CD8-positive, alpha-beta memory T cell (primary cell): ENCODE measurements around the gene THOC7. TPM values are rescaled to one million over a fixed set of nuclear protein-coding genes. Genes with fewer than 3 reads are reported as not detected.
A peak's percentile ranks its signal among the peaks of the same experiment; 100 is the strongest.

Source experiments
- CTCF ChIA-PET: fragments of 350-600 bp; sonication (Branson Sonifier 250); formaldehyde crosslinking; loops from one replicate; lab custom pipeline; 2021; ENCODE audit warnings: antibody characterized with exemption; lab: Charles Lee
- POLR2A ChIA-PET: fragments of 350-600 bp; sonication (Branson Sonifier 250); formaldehyde crosslinking; loops from one replicate; lab custom pipeline; 2021; ENCODE audit warnings: antibody characterized with exemption; lab: Charles Lee
- DNase-seq, 5 donors: peaks; one replicate each; pipeline versions ENCODE4 v3.0.0 to v3.0.0-alpha.2; 2020 to 2022; ENCODE audit warnings: mixed read lengths in 1 of 5
- H3K27ac ChIP-seq: one replicate; pipeline ENCODE4 v1.7.0; 2013; ENCODE audit warnings: low read depth, mild to moderate bottlenecking, low read length, moderate library complexity
- H3K27me3 ChIP-seq: 2 replicates; pipeline ENCODE4 v1.7.0; 2013; ENCODE audit warnings: low read length, mild to moderate bottlenecking; ENCODE audit not compliant: insufficient read depth, poor library complexity, severe bottlenecking
- H3K36me3 ChIP-seq: 2 replicates; pipeline ENCODE4 v1.7.0; 2013; ENCODE audit warnings: mild to moderate bottlenecking, low read length, moderate library complexity; ENCODE audit not compliant: insufficient read depth
- H3K4me1 ChIP-seq: 2 replicates; pipeline ENCODE4 v1.7.0; 2013; ENCODE audit warnings: mild to moderate bottlenecking, low read length, moderate library complexity; ENCODE audit not compliant: insufficient read depth
- H3K4me3 ChIP-seq: 2 replicates; pipeline ENCODE4 v1.7.0; 2013; ENCODE audit warnings: mild to moderate bottlenecking, low read length
- H3K9me3 ChIP-seq: 2 replicates; pipeline ENCODE4 v1.7.0; 2013; ENCODE audit warnings: mild to moderate bottlenecking, low read length
- H3K27ac Mint-ChIP-seq, 8 donors: one replicate each; pipeline ENCODE4 v1.8.0; 2020 to 2021; ENCODE audit warnings: mixed read lengths in 8 of 8, mild to moderate bottlenecking in 6 of 8, inconsistent platforms in 3 of 8, moderate library complexity in 3 of 8
- H3K27me3 Mint-ChIP-seq, 2 donors: one replicate each; pipeline ENCODE4 v1.8.0; 2020 to 2021; ENCODE audit warnings: mixed read lengths in 2 of 2, mild to moderate bottlenecking in 1 of 2, moderate library complexity in 1 of 2
- H3K36me3 Mint-ChIP-seq, 3 donors: one replicate each; pipeline ENCODE4 v1.8.0; 2020 to 2021; ENCODE audit warnings: mixed read lengths in 3 of 3, inconsistent platforms in 1 of 3, mild to moderate bottlenecking in 1 of 3
- H3K4me1 Mint-ChIP-seq, 3 donors: one replicate each; pipeline ENCODE4 v1.8.0; 2020 to 2021; ENCODE audit warnings: mixed read lengths in 3 of 3, inconsistent platforms in 1 of 3, mild to moderate bottlenecking in 1 of 3
- H3K4me3 Mint-ChIP-seq, 7 donors: one replicate each; pipeline ENCODE4 v1.8.0; 2020 to 2021; ENCODE audit warnings: mixed read lengths in 7 of 7, mild to moderate bottlenecking in 6 of 7, moderate library complexity in 4 of 7, inconsistent platforms in 2 of 7
- H3K9me3 Mint-ChIP-seq, 5 donors: one replicate each; pipeline ENCODE4 v1.8.0; 2020 to 2022; ENCODE audit warnings: mixed read lengths in 5 of 5, mild to moderate bottlenecking in 3 of 5, moderate library complexity in 2 of 5, inconsistent platforms in 1 of 5
- polyA plus RNA-seq: library from polyadenylated mRNA; unstranded; fragments of 300-500 nt; fragmentation: Illumina TruSeq; gene quantifications from one replicate; pipeline ENCODE4 v1.2.3, GENCODE V29; 2021
- total RNA-seq, 2 experiments: library from RNA; stranded (reverse); gene quantifications; one replicate each; pipeline ENCODE4 v1.2.3, GENCODE V29; 2021

Gene THOC7
- total and polyA plus RNA-seq, 3 experiments from 2014 or later, result 85.5 to 96.2 (median 93.2) TPM

- Mint-ChIP-seq H3K4me3 (no peak overlapping the region), H3K9me3 (no peaks in the 10 kb centered on the region), H3K4me1 (peaks cover 35 to 61% (median 57%) of the 10 kb centered on the region in 3 donors), H3K27me3 (no peaks in the 10 kb centered on the region), H3K27ac (peak overlapping the region in 6 of 8 donors; percentile 2 to 81 (median 59)), H3K36me3 (peaks cover 4 to 34% (median 21%) of the 10 kb centered on the region in 3 donors)
- ChIA-PET POLR2A (no interaction called here), CTCF (no interaction called here)
- Histone ChIP-seq H3K4me1 (peaks cover 8% of the 10 kb centered on the region), H3K9me3 (no peaks in the 10 kb centered on the region), H3K4me3 (no peak overlapping the region), H3K36me3 (no peaks in the 10 kb centered on the region), H3K27me3 (no peaks in the 10 kb centered on the region), H3K27ac (no peak overlapping the region)
- DNase-seq, result no peak
Observed at GRCh38 chr3:63895422-63896189, 32.0 kb upstream of the THOC7 start.

DNA sequence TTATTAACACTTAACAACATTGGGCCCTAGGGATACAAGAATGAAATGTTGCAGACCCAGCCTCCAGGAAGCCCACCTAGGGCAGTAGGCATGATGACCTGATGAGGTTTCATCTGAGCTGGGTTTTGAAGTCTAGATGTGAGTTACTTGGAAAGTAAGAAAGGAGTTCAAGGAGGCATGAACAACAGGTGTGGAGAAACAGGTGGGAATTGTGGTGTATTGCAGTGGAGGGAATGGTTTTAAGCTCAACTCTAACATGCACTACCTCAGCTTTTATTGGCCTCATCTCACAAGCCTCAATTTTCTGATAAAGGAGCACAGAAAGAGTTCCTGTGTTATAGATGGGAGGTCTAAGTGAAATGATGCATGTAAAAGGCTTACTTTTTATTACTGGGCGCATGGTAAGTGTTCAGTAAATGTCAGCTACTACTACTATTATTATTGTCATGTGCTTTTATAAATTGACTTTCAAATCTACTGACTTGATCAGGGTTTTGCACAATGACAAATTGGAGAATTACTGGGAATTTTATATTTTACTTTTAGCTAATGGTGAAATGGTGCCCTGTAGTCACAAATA, 29.3 kb upstream of the THOC7 start:
- peaks cover 0 to 14% (median 9%) of the 10 kb centered on the region in 3 donors for H3K36me3 Mint-ChIP-seq
- peaks cover 8% of the 10 kb centered on the region for H3K4me1 ChIP-seq
- H3K27ac ChIP-seq, result no peak overlapping the region
- ChIA-PET CTCF (interaction anchor here (1.2 kb wide), 1 partner anchor 23 kb away, joined by 4 read pairs; no protein-coding TSS in a partner anchor), POLR2A (no interaction called here)
- H3K36me3 ChIP-seq, result no peaks in the 10 kb centered on the region
- DNase-seq, result no peak
- no peak overlapping the region for H3K4me3 ChIP-seq
- peak overlapping the region in 3 of 8 donors; percentile 14 to 24 (median 15) for H3K27ac Mint-ChIP-seq
- peaks cover 32 to 76% (median 66%) of the 10 kb centered on the region in 3 donors for H3K4me1 Mint-ChIP-seq
- no peaks in the 10 kb centered on the region for H3K27me3 Mint-ChIP-seq
- no peaks in the 10 kb centered on the region for H3K9me3 ChIP-seq
- H3K9me3 Mint-ChIP-seq, result no peaks in the 10 kb centered on the region
- no peak overlapping the region for H3K4me3 Mint-ChIP-seq
- H3K27me3 ChIP-seq, result no peaks in the 10 kb centered on the region

DNA sequence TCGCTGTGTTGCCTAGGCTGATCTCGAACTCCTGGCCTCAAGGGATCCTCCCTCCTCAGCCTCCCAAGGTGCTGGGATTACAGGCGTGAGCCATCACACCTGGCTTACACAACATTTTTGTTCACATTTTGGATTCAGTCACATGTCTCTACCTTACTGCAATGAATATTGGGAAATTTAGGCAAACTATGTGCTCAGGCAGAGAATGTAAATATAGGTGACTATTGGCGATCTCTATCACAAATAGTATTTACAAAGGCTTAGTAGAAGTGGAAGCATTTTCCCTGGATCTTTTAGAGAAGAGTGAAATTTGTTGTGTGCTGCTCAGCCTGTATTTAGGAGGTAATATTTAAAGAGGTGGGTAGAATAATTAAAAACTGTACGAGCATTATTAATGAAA, 27.9 kb upstream of the THOC7 start:
- no peak overlapping the region for H3K27ac ChIP-seq
- no peak for DNase-seq
- Mint-ChIP-seq H3K9me3 (no peaks in the 10 kb centered on the region), H3K4me1 (peaks cover 35 to 80% (median 62%) of the 10 kb centered on the region in 3 donors), H3K4me3 (no peak overlapping the region), H3K27ac (no peak overlapping the region), H3K36me3 (peaks cover 0 to 12% (median 9%) of the 10 kb centered on the region in 3 donors), H3K27me3 (no peaks in the 10 kb centered on the region)
- no peaks in the 10 kb centered on the region for H3K9me3 ChIP-seq
- no peak overlapping the region for H3K4me3 ChIP-seq
- ChIA-PET POLR2A (no interaction called here), CTCF (no interaction called here)
- H3K36me3 ChIP-seq, result no peaks in the 10 kb centered on the region
- H3K27me3 ChIP-seq, result no peaks in the 10 kb centered on the region
- peaks cover 8% of the 10 kb centered on the region for H3K4me1 ChIP-seq

DNA sequence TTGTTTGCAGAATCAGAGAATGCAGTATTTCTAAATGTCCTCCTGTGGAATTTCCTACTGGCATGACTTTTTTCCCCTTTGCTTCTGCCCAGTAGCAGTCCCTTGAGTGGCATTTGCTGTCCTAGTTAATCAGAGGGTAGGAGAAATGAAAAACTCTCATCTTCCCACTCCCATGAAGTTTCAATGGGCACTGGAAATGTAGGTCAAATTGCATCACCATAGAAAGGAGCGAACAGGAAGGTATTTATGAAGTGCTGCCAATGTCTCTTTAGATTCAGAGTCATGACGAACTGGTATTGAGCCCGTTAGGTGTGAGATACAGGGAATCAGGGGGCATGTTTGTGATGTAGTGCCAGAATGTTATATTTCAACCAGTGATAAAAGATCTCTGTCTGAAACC, 23.3 kb upstream of the THOC7 start:
- Mint-ChIP-seq H3K9me3 (no peaks in the 10 kb centered on the region), H3K4me1 (peaks cover 24 to 69% (median 59%) of the 10 kb centered on the region in 3 donors), H3K4me3 (peak overlapping the region in 2 of 7 donors; percentile 18 to 27), H3K27ac (peak overlapping the region in 7 of 8 donors; percentile 16 to 86 (median 70)), H3K36me3 (peaks cover 0 to 10% (median 7%) of the 10 kb centered on the region in 3 donors), H3K27me3 (no peaks in the 10 kb centered on the region)
- H3K9me3 ChIP-seq, result no peaks in the 10 kb centered on the region
- H3K4me3 ChIP-seq, result no peak overlapping the region
- H3K27ac ChIP-seq, result no peak overlapping the region
- CTCF ChIA-PET, result no interaction called here
- POLR2A ChIA-PET, result no interaction called here
- H3K4me1 ChIP-seq, result no peaks in the 10 kb centered on the region
- H3K27me3 ChIP-seq, result no peaks in the 10 kb centered on the region
- no peaks in the 10 kb centered on the region for H3K36me3 ChIP-seq
- no peak for DNase-seq

- Histone ChIP-seq H3K27ac (no peak overlapping the region), H3K27me3 (no peaks in the 10 kb centered on the region), H3K36me3 (no peaks in the 10 kb centered on the region), H3K9me3 (no peaks in the 10 kb centered on the region), H3K4me3 (no peak overlapping the region), H3K4me1 (peaks cover 17% of the 10 kb centered on the region)
- Mint-ChIP-seq H3K4me3 (no peak overlapping the region), H3K4me1 (peaks cover 56 to 88% (median 78%) of the 10 kb centered on the region in 3 donors), H3K36me3 (peaks cover 0 to 7% (median 4%) of the 10 kb centered on the region in 3 donors), H3K27ac (peak overlapping the region in 4 of 8 donors; percentile 5 to 79 (median 32)), H3K27me3 (no peaks in the 10 kb centered on the region), H3K9me3 (no peaks in the 10 kb centered on the region)
- no peak for DNase-seq
- CTCF ChIA-PET, result no interaction called here
- POLR2A ChIA-PET, result no interaction called here
Observed at GRCh38 chr3:63880653-63881052, 17.0 kb upstream of the THOC7 start.

- H3K4me3 ChIP-seq, result no peak overlapping the region
- Mint-ChIP-seq H3K4me3 (peak overlapping the region in 2 of 7 donors; percentile 3 to 46), H3K4me1 (peaks cover 65 to 92% (median 87%) of the 10 kb centered on the region in 3 donors), H3K27me3 (no peaks in the 10 kb centered on the region), H3K36me3 (peaks cover 0 to 9% (median 4%) of the 10 kb centered on the region in 3 donors), H3K9me3 (no peaks in the 10 kb centered on the region), H3K27ac (peak overlapping the region; percentile 4 to 84 (median 33))
- H3K4me1 ChIP-seq, result peaks cover 24% of the 10 kb centered on the region
- H3K9me3 ChIP-seq, result no peaks in the 10 kb centered on the region
- no peaks in the 10 kb centered on the region for H3K27me3 ChIP-seq
- ChIA-PET CTCF (no interaction called here), POLR2A (no interaction called here)
- DNase-seq, result no peak
- H3K36me3 ChIP-seq, result no peaks in the 10 kb centered on the region
- H3K27ac ChIP-seq, result no peak overlapping the region
Observed at GRCh38 chr3:63878394-63879060, 14.9 kb upstream of the THOC7 start.

- Mint-ChIP-seq H3K4me3 (no peak overlapping the region), H3K27me3 (no peaks in the 10 kb centered on the region), H3K36me3 (peaks cover 0 to 9% (median 4%) of the 10 kb centered on the region in 3 donors), H3K9me3 (no peaks in the 10 kb centered on the region), H3K27ac (peak overlapping the region in 7 of 8 donors; percentile 4 to 78 (median 28)), H3K4me1 (peaks cover 67 to 89% (median 87%) of the 10 kb centered on the region in 3 donors)
- peaks cover 24% of the 10 kb centered on the region for H3K4me1 ChIP-seq
- CTCF ChIA-PET, result no interaction called here
- no peak overlapping the region for H3K4me3 ChIP-seq
- POLR2A ChIA-PET, result no interaction called here
- H3K9me3 ChIP-seq, result no peaks in the 10 kb centered on the region
- no peaks in the 10 kb centered on the region for H3K36me3 ChIP-seq
- H3K27ac ChIP-seq, result no peak overlapping the region
- no peaks in the 10 kb centered on the region for H3K27me3 ChIP-seq
- no peak for DNase-seq
Observed at GRCh38 chr3:63877737-63878393, 14.3 kb upstream of the THOC7 start.
